ENCODE results near the gene ACTL7B. TPM values are rescaled to one million over a fixed set of nuclear protein-coding genes. Genes with fewer than 3 reads are reported as not detected.

The ACTL7B gene
- total and polyA plus RNA-seq, 2 of the 8 experiments (the other 6 are each of a cell fraction or from before 2014, with no cell fraction given), result not detected

DNA sequence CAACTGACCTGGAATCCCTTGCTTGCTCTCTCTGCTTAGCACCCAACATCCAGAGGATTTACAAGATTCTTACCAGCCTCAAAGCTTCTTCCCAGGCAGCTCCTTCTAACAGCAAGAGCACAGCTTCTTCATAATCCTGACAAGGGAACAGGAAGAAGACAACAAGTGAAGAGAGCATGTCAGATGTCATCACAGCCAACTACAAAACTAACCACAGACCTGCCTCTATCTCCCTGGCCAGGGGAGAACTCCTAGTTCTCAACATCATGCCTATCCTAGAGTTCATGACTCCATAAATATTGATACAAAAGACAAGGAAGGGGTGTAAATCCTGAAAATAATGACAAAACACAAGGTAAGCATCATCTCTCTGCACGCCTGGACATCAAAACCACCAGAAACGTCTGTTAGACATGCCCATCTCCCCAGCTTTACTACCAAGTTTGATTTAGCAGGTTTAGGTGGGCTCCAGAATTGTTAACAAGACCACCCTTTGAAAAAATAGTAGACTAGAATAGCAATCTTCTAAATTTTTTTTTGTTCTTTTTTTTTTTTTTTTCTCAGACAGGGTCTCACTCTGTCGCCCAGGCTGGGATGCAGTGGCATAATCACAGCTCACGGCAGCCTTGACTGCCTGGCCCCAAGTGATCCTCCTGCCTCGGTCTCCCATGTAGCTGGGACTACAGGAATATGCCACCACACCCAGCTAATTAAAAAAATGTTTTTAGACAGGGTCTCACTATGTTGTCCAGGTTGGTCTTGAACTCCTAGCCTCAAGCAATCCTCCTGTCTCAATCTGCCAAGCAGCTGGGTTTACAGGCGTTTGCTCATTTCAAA lies 26.5 kb upstream of the ACTL7B start:
- CTCF ChIA-PET (ENCODE audit: partially characterized antibody), result no interaction called here
- Histone ChIP-seq H3K14ac (ENCODE audit: insufficient read length) (no peak overlapping the region), H2AFZ (ENCODE audit: low read length) (no peak overlapping the region), H3K4me2 (ENCODE audit: insufficient read depth in 1 of 2, low read depth in 2 of 2, low read length in 2 of 2) (no peak overlapping the region), H3K9ac (replicated peaks in 1 of 4; ENCODE audit: extremely low read depth in 1 of 4, low read depth in 3 of 4, low read length in 3 of 4) (no peak overlapping the region), H3K4me1 (replicated peaks in 1 of 4; ENCODE audit: control insufficient read depth in 3 of 4, insufficient read depth in 4 of 4, low read length in 3 of 4) (no peaks in the 10 kb centered on the region), H2AK5ac (ENCODE audit: low read depth, low read length) (no peak overlapping the region), H3K4me3 (ENCODE audit: extremely low read depth in 1 of 4, insufficient read depth in 2 of 4, low read depth in 3 of 4, low read length in 4 of 4) (no peak overlapping the region), H3K23me2 (ENCODE audit: low read depth, low read length) (no peaks in the 10 kb centered on the region), H3K79me2 (ENCODE audit: control insufficient read depth in 1 of 2, insufficient read depth in 2 of 2, low read length in 2 of 2) (no peaks in the 10 kb centered on the region), H3K36me3 (ENCODE audit: control insufficient read depth in 2 of 4, insufficient read depth in 4 of 4, low read length in 3 of 4) (peaks cover 7 to 44% (median 27%) of the 10 kb centered on the region in 4 experiments), H4K5ac (ENCODE audit: insufficient read length, low read depth, low read length) (no peak overlapping the region), H4K20me1 (replicated peaks in 1 of 2; ENCODE audit: control insufficient read depth in 1 of 2, insufficient read depth in 2 of 2, low read length in 2 of 2) (no peaks in the 10 kb centered on the region), H3K27ac (ENCODE audit: low read depth, low read length) (no peak overlapping the region), H2BK15ac (ENCODE audit: low read length) (no peak overlapping the region), H3K56ac (replicated peaks; ENCODE audit: insufficient read length, low read depth, low read length) (no peak overlapping the region), H2BK5ac (ENCODE audit: low read depth, low read length) (no peak overlapping the region), H3K27me3 (replicated peaks in 1 of 4; ENCODE audit: control insufficient read depth in 3 of 4, extremely low read depth in 1 of 4, insufficient read depth in 3 of 4, low read length in 3 of 4) (no peaks in the 10 kb centered on the region), H2BK20ac (ENCODE audit: low read length) (no peak overlapping the region), H2BK120ac (replicated peaks; ENCODE audit: low read depth, low read length) (no peak overlapping the region), H3K23ac (ENCODE audit: insufficient read length) (no peak overlapping the region), H3K18ac (ENCODE audit: extremely low read depth, low read length) (no peak overlapping the region), H2BK12ac (ENCODE audit: low read depth, low read length) (no peak overlapping the region), H4K91ac (replicated peaks; ENCODE audit: insufficient read length, low read length) (no peak overlapping the region), H3K4ac (replicated peaks; ENCODE audit: insufficient read length, low read depth, low read length) (no peak overlapping the region), H4K8ac (ENCODE audit: extremely low read depth, insufficient read depth, low read length) (no peak overlapping the region), H3K79me1 (ENCODE audit: low read depth, low read length) (no peaks in the 10 kb centered on the region), H3K9me3 (ENCODE audit: insufficient read depth in 2 of 2, low read depth in 1 of 2, low read length in 1 of 2) (no peaks in the 10 kb centered on the region)
- WGBS, 2 experiments (ENCODE audit: extremely low coverage in 1 of 2, insufficient coverage in 1 of 2, insufficient read length in 1 of 2, insufficient replicate concordance in 2 of 2, low coverage in 1 of 2, low lambda C conversion rate in 2 of 2, missing lambda C conversion rate in 1 of 2), result 87% methylated on average over 5 of the region's 6 CpGs; no CpG with 5 or more reads in 1 of the 2 experiments
- DNase-seq (ENCODE audit: low read depth in 1 of 2, low spot score in 2 of 2), result no peak
- POLR2A ChIA-PET (ENCODE audit: partially characterized antibody), result no interaction called here
- no peak for FAIRE-seq
- TF ChIP-seq TAF1 (IDR thresholded peaks at IDR 0.05; ENCODE audit: low read depth, low read length) (no peak), GABPA (IDR thresholded peaks at IDR 0.05; ENCODE audit: borderline replicate concordance, insufficient read depth, low read length) (no peak)
